ENCODE data around the gene ATRN. TPM values are rescaled to one million over a fixed set of nuclear protein-coding genes. Genes with fewer than 3 reads are reported as not detected.

Gene ATRN
- total RNA-seq, 1 experiment from 2014 or later: 28.3 TPM

DNA sequence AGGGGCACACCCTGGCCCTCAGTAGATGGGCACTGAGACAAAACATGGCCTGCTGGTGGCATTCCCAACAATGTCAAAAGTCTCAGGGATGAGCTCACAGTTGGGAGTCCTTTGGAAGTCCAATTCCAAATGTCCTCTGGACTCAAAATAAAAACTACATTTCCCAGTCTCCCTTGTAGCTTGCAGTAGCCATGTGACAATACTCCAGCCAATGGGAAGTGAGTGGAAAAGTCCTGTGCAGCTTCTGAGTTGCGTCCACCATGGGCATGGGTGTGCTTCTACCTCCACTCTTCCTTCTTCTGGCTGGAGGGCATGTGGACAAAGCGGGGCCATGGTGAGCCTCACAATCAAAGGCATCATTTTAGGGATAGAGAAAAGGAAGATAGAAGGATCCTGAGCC, 216.8 kb downstream of the ATRN start:
- Mint-ChIP-seq H3K4me1 (ENCODE audit: low read depth, unreplicated experiment) (no peaks in the 10 kb centered on the region), H3K9me3 (ENCODE audit: low read depth, unreplicated experiment) (no peaks in the 10 kb centered on the region), H3K36me3 (ENCODE audit: insufficient read depth, unreplicated experiment) (no peaks in the 10 kb centered on the region), H3K4me3 (ENCODE audit: low read depth, unreplicated experiment) (no peak overlapping the region), H3K27ac (ENCODE audit: unreplicated experiment) (no peak overlapping the region), H3K27me3 (ENCODE audit: unreplicated experiment) (peaks cover 60% of the 10 kb centered on the region)
- DNase-seq: no peak
- CTCF ChIA-PET: interaction anchor here (1.1 kb wide), 2 partner anchors 10 to 11 kb away, joined by 3 read pairs; no protein-coding TSS in a partner anchor
- TF ChIP-seq, protein P1, sequence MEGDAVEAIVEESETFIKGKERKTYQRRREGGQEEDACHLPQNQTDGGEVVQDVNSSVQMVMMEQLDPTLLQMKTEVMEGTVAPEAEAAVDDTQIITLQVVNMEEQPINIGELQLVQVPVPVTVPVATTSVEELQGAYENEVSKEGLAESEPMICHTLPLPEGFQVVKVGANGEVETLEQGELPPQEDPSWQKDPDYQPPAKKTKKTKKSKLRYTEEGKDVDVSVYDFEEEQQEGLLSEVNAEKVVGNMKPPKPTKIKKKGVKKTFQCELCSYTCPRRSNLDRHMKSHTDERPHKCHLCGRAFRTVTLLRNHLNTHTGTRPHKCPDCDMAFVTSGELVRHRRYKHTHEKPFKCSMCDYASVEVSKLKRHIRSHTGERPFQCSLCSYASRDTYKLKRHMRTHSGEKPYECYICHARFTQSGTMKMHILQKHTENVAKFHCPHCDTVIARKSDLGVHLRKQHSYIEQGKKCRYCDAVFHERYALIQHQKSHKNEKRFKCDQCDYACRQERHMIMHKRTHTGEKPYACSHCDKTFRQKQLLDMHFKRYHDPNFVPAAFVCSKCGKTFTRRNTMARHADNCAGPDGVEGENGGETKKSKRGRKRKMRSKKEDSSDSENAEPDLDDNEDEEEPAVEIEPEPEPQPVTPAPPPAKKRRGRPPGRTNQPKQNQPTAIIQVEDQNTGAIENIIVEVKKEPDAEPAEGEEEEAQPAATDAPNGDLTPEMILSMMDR (IDR thresholded peaks at IDR 0.05; ENCODE audit: unreplicated experiment): no peak
- BruUV-seq (replicated peaks): no TSS peak
- intact Hi-C loops (cut with micrococcal nuclease; ENCODE audit: unreplicated experiment): no loop called here

DNA sequence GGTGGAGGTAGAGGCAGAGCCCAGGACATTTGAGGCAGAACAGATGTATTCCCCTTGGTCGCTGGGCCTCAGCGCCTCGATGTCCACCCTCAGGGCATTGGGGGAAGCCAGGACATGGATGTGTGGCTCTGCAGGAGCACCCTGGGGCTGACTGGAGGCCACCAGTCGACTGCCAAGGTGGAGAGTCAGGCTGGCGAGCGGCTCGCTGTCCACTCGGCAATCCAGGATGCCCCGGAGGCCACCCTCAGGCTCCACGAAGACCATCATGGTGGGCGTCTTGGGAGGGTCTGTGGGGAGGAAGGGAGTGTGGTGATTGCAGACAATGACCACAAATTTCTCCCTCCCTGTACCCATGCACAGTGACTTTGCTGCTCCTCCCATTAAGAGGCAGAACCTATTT, 219.2 kb downstream of the ATRN start:
- TF ChIP-seq, protein P1 (IDR thresholded peaks at IDR 0.05; ENCODE audit: unreplicated experiment): no peak
- H3K27ac Mint-ChIP-seq (ENCODE audit: unreplicated experiment): no peak overlapping the region
- H3K4me1 Mint-ChIP-seq (ENCODE audit: low read depth, unreplicated experiment): no peaks in the 10 kb centered on the region
- no peaks in the 10 kb centered on the region for H3K9me3 Mint-ChIP-seq (ENCODE audit: low read depth, unreplicated experiment)
- intact Hi-C loops (cut with micrococcal nuclease; ENCODE audit: unreplicated experiment): no loop called here
- no peak overlapping the region for H3K4me3 Mint-ChIP-seq (ENCODE audit: low read depth, unreplicated experiment)
- DNase-seq: no peak
- no peaks in the 10 kb centered on the region for H3K36me3 Mint-ChIP-seq (ENCODE audit: insufficient read depth, unreplicated experiment)
- H3K27me3 Mint-ChIP-seq (ENCODE audit: unreplicated experiment): peaks cover 49% of the 10 kb centered on the region
- no TSS peak for BruUV-seq (replicated peaks)
- CTCF ChIA-PET: no interaction called here

DNA sequence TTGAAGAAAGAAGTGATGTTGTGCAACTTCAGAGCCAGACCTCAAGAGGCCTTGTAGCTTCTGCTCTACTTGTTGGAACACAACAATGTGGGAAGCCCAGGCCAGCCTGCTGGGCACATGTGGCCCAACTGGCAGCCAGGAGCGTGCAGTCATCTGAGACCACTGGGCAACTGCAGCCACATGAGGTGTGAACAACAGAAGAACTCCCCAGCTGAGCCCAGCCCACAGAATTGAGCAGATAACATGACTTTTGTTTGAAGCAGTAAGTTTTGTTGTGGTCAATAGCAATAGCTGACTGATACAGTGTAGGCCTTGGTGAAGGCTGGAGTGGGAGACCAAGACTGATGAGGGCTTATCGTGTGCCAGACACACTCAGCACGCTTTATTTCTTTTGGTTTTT, 219.6 kb downstream of the ATRN start:
- intact Hi-C loops (cut with micrococcal nuclease; ENCODE audit: unreplicated experiment): no loop called here
- Mint-ChIP-seq H3K27ac (ENCODE audit: unreplicated experiment) (no peak overlapping the region), H3K4me1 (ENCODE audit: low read depth, unreplicated experiment) (no peaks in the 10 kb centered on the region), H3K36me3 (ENCODE audit: insufficient read depth, unreplicated experiment) (no peaks in the 10 kb centered on the region), H3K27me3 (ENCODE audit: unreplicated experiment) (peaks cover 45% of the 10 kb centered on the region), H3K4me3 (ENCODE audit: low read depth, unreplicated experiment) (no peak overlapping the region), H3K9me3 (ENCODE audit: low read depth, unreplicated experiment) (no peaks in the 10 kb centered on the region)
- TF ChIP-seq, protein P1 (IDR thresholded peaks at IDR 0.05; ENCODE audit: unreplicated experiment): no peak
- CTCF ChIA-PET: no interaction called here
- DNase-seq: no peak
- BruUV-seq (replicated peaks): no TSS peak

DNA sequence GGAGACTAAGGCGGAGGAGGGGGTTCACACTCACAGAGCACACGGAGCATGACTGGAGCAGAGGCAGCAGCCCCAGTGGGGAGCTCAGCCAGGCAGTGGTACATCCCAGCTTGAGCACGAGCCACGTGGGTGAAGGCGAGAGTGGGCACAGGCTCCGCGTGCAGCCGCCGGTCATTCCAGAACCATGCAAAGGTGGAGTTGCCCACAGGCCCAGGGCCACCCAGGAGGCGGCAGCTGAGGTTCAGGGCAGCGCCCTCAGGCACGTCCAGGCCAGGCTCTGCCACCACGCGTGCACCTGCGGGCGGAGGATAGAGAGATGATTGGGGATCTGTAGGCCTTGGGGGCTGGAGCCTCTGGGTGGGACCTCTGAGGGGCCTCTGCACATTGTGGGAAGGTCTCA, 220.5 kb downstream of the ATRN start:
- Mint-ChIP-seq H3K4me3 (ENCODE audit: low read depth, unreplicated experiment) (no peak overlapping the region), H3K27me3 (ENCODE audit: unreplicated experiment) (peaks cover 36% of the 10 kb centered on the region), H3K9me3 (ENCODE audit: low read depth, unreplicated experiment) (no peaks in the 10 kb centered on the region), H3K36me3 (ENCODE audit: insufficient read depth, unreplicated experiment) (no peaks in the 10 kb centered on the region), H3K4me1 (ENCODE audit: low read depth, unreplicated experiment) (no peaks in the 10 kb centered on the region), H3K27ac (ENCODE audit: unreplicated experiment) (no peak overlapping the region)
- no TSS peak for BruUV-seq (replicated peaks)
- CTCF ChIA-PET: no interaction called here
- intact Hi-C loops (cut with micrococcal nuclease; ENCODE audit: unreplicated experiment): no loop called here
- DNase-seq: no peak
- TF ChIP-seq, protein P1 (IDR thresholded peaks at IDR 0.05; ENCODE audit: unreplicated experiment): no peak

All from Calu3 (cell line).